ENCODE results near the gene RCC2.

DNA sequence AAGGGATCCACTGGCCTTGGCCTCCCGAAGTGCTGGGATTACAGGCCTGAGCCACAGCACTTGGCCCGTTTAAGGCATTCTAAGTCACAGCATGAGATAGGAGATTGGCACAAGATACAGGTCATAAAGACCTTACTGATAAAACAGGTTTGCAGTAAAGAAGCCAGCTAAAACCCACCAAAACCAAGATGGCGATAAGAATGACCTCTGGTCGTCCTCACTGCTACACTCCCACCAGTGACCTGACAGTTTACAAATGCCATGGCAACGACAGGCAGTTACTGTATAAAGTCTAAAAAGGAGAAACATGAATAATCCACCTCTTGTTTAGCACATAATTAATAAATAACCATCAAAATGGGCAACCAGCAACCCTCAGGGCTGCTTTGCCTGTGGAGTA lies 33.3 kb upstream of the RCC2 start:
- TF ChIP-seq POLR2A (IDR thresholded peaks at IDR 0.05; ENCODE audit: low read depth, low read length) (no peak), POLR2AphosphoS5 (IDR thresholded peaks at IDR 0.05; ENCODE audit: insufficient read depth, low read depth, low read length) (no peak), EZH2 (IDR thresholded peaks at IDR 0.05; ENCODE audit: borderline replicate concordance, low read depth, low read length, severe bottlenecking) (no peak), FOS (IDR thresholded peaks at IDR 0.05; ENCODE audit: borderline replicate concordance, insufficient read depth, low read length) (no peak), JUN (IDR thresholded peaks at IDR 0.05; ENCODE audit: borderline replicate concordance, insufficient read depth, insufficient read length, low read depth) (no peak), GATA2 (IDR thresholded peaks at IDR 0.05; ENCODE audit: insufficient read depth, insufficient read length, low read depth, low read length) (no peak)
- TF ChIP-seq, protein P1, sequence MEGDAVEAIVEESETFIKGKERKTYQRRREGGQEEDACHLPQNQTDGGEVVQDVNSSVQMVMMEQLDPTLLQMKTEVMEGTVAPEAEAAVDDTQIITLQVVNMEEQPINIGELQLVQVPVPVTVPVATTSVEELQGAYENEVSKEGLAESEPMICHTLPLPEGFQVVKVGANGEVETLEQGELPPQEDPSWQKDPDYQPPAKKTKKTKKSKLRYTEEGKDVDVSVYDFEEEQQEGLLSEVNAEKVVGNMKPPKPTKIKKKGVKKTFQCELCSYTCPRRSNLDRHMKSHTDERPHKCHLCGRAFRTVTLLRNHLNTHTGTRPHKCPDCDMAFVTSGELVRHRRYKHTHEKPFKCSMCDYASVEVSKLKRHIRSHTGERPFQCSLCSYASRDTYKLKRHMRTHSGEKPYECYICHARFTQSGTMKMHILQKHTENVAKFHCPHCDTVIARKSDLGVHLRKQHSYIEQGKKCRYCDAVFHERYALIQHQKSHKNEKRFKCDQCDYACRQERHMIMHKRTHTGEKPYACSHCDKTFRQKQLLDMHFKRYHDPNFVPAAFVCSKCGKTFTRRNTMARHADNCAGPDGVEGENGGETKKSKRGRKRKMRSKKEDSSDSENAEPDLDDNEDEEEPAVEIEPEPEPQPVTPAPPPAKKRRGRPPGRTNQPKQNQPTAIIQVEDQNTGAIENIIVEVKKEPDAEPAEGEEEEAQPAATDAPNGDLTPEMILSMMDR (IDR thresholded peaks at IDR 0.05; ENCODE audit: extremely low read depth in 1 of 2, insufficient read depth in 1 of 2, low read depth in 1 of 2, low read length in 2 of 2) = no peak
- TF ChIP-seq, protein P2, sequence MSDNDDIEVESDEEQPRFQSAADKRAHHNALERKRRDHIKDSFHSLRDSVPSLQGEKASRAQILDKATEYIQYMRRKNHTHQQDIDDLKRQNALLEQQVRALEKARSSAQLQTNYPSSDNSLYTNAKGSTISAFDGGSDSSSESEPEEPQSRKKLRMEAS (IDR thresholded peaks at IDR 0.05; ENCODE audit: insufficient read depth, insufficient read length) = no peak
